Activated CD8-positive, alpha-beta T cell treated with anti-CD3 and anti-CD28 coated beads for 36 hours (primary cell): ENCODE results near the gene PPP6R1. TPM values are rescaled to one million over a fixed set of nuclear protein-coding genes. Genes with fewer than 3 reads are reported as not detected.

Experiments
- ATAC-seq: fragments of 200-7000 bp; cut with Tn5 transposase; one replicate; pipeline ENCODE4 v1.10.0; 2021; ENCODE audit warnings: mild to moderate bottlenecking, moderate library complexity
- CTCF ChIA-PET: fragments of 350-600 bp; sonication (Branson Sonifier 250); formaldehyde crosslinking; loops from one replicate; lab custom pipeline; 2021; ENCODE audit warnings: antibody characterized with exemption; lab: Charles Lee
- POLR2A ChIA-PET: fragments of 350-600 bp; sonication (Branson Sonifier 250); formaldehyde crosslinking; loops from one replicate; lab custom pipeline; 2021; ENCODE audit warnings: antibody characterized with exemption; lab: Charles Lee
- DNase-seq: peaks from one replicate; pipeline ENCODE4 v3.0.0-alpha.2; 2020
- H3K27ac Mint-ChIP-seq: one replicate; pipeline ENCODE4 v1.8.0; 2021; ENCODE audit warnings: mild to moderate bottlenecking, mixed read lengths
- H3K27me3 Mint-ChIP-seq: one replicate; pipeline ENCODE4 v1.8.0; 2021; ENCODE audit warnings: mixed read lengths
- H3K36me3 Mint-ChIP-seq: one replicate; pipeline ENCODE4 v1.8.0; 2021; ENCODE audit warnings: low read depth, mixed read lengths
- H3K4me1 Mint-ChIP-seq: one replicate; pipeline ENCODE4 v1.8.0; 2021; ENCODE audit warnings: low read depth, mixed read lengths
- H3K4me3 Mint-ChIP-seq: one replicate; pipeline ENCODE4 v1.8.0; 2021; ENCODE audit warnings: mild to moderate bottlenecking, moderate library complexity, mixed read lengths
- H3K9me3 Mint-ChIP-seq: one replicate; pipeline ENCODE4 v1.8.0; 2021; ENCODE audit warnings: mixed read lengths
- intact Hi-C: fragments of 100-400 bp; cut with micrococcal nuclease; formaldehyde crosslinking; loops from one replicate; pipeline ENCODE4 v1.10.0; 2022
- total RNA-seq, 2 experiments: library from RNA; stranded (reverse); gene quantifications; one replicate each; pipeline ENCODE4 v1.2.3, GENCODE V29; 2021
- TF ChIP-seq, protein P1 (sequence below): fragments of 200-600 bp; IDR thresholded peaks from one replicate; pipeline ENCODE4 v1.8.0; 2022; ENCODE audit warnings: antibody characterized with exemption, mild to moderate bottlenecking

PPP6R1 gene
- total RNA-seq, 2 experiments from 2014 or later = 197 to 207 TPM

DNA sequence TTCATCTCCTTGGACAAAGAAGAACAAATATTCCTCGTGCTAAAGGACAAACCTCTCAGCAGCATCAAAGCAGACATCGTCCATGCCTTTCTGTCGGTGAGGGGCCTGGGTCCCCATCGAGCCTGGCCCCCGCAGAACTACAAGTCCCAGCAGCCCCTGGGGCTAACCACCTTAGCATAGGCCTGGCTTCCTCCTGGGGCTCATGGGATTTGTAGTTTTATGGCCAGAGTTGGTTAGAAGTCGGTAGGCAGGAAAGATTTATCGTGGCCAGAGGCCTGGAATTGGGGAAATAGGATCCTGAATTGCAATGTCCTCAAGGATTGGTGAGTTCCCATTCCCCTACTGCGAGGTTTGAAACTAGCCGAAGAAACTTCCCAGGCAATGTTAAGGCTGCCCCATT, 46.7 kb upstream of the PPP6R1 start:
- ChIA-PET CTCF (interaction anchor here (1.1 kb wide), 1 partner anchor 34 kb away, joined by 3 read pairs; the partner anchor contains the start of gene KMT5C), POLR2A (no interaction called here)
- peaks cover 8% of the 10 kb centered on the region for H3K4me1 Mint-ChIP-seq
- no peaks in the 10 kb centered on the region for H3K9me3 Mint-ChIP-seq
- no peaks in the 10 kb centered on the region for H3K27me3 Mint-ChIP-seq
- intact Hi-C loops = no loop called here
- ATAC-seq (peak; percentile 63), DNase-seq (peak; percentile 75)
- peaks cover 2% of the 10 kb centered on the region for H3K36me3 Mint-ChIP-seq
- TF ChIP-seq, protein P1, sequence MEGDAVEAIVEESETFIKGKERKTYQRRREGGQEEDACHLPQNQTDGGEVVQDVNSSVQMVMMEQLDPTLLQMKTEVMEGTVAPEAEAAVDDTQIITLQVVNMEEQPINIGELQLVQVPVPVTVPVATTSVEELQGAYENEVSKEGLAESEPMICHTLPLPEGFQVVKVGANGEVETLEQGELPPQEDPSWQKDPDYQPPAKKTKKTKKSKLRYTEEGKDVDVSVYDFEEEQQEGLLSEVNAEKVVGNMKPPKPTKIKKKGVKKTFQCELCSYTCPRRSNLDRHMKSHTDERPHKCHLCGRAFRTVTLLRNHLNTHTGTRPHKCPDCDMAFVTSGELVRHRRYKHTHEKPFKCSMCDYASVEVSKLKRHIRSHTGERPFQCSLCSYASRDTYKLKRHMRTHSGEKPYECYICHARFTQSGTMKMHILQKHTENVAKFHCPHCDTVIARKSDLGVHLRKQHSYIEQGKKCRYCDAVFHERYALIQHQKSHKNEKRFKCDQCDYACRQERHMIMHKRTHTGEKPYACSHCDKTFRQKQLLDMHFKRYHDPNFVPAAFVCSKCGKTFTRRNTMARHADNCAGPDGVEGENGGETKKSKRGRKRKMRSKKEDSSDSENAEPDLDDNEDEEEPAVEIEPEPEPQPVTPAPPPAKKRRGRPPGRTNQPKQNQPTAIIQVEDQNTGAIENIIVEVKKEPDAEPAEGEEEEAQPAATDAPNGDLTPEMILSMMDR = no peak
- no peak overlapping the region for H3K27ac Mint-ChIP-seq
- no peak overlapping the region for H3K4me3 Mint-ChIP-seq

DNA sequence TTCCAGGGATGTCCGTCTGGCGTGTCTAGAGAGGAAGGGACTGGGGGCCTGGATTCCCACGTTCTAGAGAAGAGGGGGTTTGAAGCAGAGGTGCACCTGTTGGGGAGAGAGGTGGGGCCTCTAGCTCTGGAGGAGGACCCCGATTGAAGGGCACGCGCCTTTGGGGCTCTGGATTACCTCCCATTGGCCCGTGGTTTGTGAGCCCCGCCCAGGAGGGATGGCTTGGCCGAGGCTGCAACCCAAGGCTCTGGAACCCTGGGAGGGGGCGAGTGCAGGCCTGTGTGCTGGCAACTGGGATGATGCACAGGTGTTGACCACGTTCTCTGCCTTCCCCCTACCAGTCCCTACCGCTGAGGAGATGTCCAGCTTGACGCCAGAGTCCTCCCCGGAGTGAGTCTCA, 46.2 kb upstream of the PPP6R1 start:
- no peak overlapping the region for H3K4me3 Mint-ChIP-seq
- H3K27me3 Mint-ChIP-seq = no peaks in the 10 kb centered on the region
- H3K27ac Mint-ChIP-seq = no peak overlapping the region
- H3K9me3 Mint-ChIP-seq = no peaks in the 10 kb centered on the region
- POLR2A ChIA-PET = interaction anchor here (0.8 to 1.0 kb wide), 2 partner anchors 33 to 79 kb away, joined by 3 read pairs; partner anchors contain the start of gene TMEM238
- CTCF ChIA-PET = no interaction called here
- ATAC-seq = no peak
- peaks cover 2% of the 10 kb centered on the region for H3K36me3 Mint-ChIP-seq
- TF ChIP-seq, protein P1 = no peak
- peaks cover 8% of the 10 kb centered on the region for H3K4me1 Mint-ChIP-seq
- intact Hi-C loops = loop anchor here (5.0 kb wide), 1 partner anchor 77 kb away; the partner anchor contains the start of gene TMEM238
- DNase-seq = no peak

DNA sequence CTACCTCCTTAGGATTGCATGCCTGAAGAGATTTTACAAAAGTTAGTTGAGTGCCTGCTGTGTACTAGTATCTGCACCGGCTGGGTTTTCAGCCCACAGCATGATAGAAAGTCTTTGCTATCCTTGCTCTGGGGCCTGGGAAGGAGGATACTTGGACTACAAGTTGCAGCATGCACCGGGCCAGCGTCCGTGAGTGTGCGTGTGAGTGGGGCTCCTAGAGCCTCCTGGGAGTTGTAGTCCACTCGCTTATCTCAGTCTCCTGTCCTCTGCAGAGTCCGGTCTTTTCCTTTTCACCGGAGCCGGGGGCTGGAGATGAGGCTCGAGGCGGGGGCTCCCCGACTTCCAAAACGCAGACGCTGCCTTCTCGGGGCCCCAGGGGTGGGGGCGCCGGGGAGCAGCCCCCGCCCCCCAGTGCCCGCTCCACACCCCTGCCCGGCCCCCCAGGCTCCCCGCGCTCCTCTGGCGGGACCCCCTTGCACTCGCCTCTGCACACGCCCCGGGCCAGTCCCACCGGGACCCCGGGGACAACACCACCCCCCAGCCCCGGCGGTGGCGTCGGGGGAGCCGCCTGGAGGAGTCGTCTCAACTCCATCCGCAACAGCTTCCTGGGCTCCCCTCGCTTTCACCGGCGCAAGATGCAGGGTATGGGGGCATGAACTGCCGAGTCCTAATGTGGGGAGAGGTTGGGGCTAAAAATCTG, 45.6 kb upstream of the PPP6R1 start:
- CTCF ChIA-PET = no interaction called here
- H3K4me1 Mint-ChIP-seq = peaks cover 8% of the 10 kb centered on the region
- H3K36me3 Mint-ChIP-seq = peaks cover 2% of the 10 kb centered on the region
- DNase-seq = peak; percentile 73
- no peaks in the 10 kb centered on the region for H3K27me3 Mint-ChIP-seq
- POLR2A ChIA-PET = interaction anchor here (0.8 to 1.0 kb wide), 2 partner anchors 34 to 80 kb away, joined by 3 read pairs; partner anchors contain the start of gene TMEM238
- TF ChIP-seq, protein P1 = no peak
- peak; percentile 55 for ATAC-seq
- intact Hi-C loops = loop anchor here (5.0 kb wide), 1 partner anchor 78 kb away; the partner anchor contains the start of gene TMEM238
- no peak overlapping the region for H3K27ac Mint-ChIP-seq
- H3K9me3 Mint-ChIP-seq = no peaks in the 10 kb centered on the region
- no peak overlapping the region for H3K4me3 Mint-ChIP-seq

DNA sequence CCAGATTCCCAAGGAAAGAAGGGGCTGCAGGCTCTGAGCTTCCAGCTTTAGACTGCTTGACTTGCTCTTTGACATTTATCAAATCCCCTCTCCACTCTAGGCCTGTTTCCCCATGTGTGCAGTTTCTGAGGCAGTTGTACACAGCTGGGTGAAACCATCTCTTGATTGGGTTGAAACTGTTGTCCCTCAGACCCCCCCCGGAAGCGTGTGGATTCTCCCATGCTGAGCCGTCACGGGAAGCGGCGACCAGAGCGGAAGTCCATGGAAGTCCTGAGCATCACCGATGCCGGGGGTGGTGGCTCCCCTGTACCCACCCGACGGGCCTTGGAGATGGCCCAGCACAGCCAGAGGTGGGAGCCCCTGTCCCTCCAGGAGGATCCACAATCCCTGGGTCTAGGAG, 44.7 kb upstream of the PPP6R1 start:
- H3K27me3 Mint-ChIP-seq = no peaks in the 10 kb centered on the region
- DNase-seq (no peak), ATAC-seq (no peak)
- no peak overlapping the region for H3K4me3 Mint-ChIP-seq
- TF ChIP-seq, protein P1 = no peak
- H3K4me1 Mint-ChIP-seq = peaks cover 8% of the 10 kb centered on the region
- no peak overlapping the region for H3K27ac Mint-ChIP-seq
- CTCF ChIA-PET = interaction anchor here (0.6 to 3.6 kb wide), 8 partner anchors 11 to 115 kb away, joined by 3 to 46 read pairs (median 7); partner anchors contain the start of genes KMT5C, TMEM150B and TMEM238
- intact Hi-C loops = loop anchor here (5.0 kb wide), 1 partner anchor 79 kb away; the partner anchor contains the start of gene TMEM238
- POLR2A ChIA-PET = interaction anchor here (0.8 to 2.8 kb wide), 2 partner anchors 81 to 87 kb away, joined by 4 to 18 read pairs; partner anchors contain the start of gene TMEM238
- no peaks in the 10 kb centered on the region for H3K9me3 Mint-ChIP-seq
- peaks cover 2% of the 10 kb centered on the region for H3K36me3 Mint-ChIP-seq
